ENCODE data around the gene SNPH. TPM values are rescaled to one million over a fixed set of nuclear protein-coding genes. Genes with fewer than 3 reads are reported as not detected.

SNPH gene
- total RNA-seq, 4 donors from 2014 or later, result 0.89 to 3.8 (median 2.5) TPM

DNA sequence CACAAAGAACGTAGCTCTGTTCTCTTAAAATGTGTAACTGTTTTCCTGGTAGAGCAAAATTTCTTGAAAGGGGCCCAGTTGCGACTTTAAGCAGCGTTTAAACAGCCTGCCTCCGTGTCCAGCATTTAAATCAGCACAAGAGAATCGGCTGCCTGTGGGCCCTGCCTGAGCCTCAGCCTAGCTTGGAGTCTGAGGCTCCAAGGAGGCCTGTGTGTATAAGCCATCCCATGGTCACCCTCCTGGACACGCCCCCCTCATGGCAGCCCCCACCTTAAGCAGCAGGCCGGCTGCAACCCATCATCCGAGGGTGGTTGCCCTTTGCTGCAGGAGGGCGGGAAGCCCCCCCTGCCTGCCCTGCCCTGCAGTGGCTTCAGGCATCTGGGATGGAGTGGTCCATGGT lies 44.0 kb downstream of the SNPH start:
- Histone ChIP-seq H3K36me3 (peaks cover 20% of the 10 kb centered on the region), H3K27me3 (no peaks in the 10 kb centered on the region), H3K27ac (no peak overlapping the region), H3K4me3 (no peak overlapping the region), H3K9me3 (no peaks in the 10 kb centered on the region), H3K4me1 (peaks cover 10% of the 10 kb centered on the region)
- WGBS, result 73% methylated on average over 5 of the region's 9 CpGs
- DNase-seq (ENCODE audit: low spot score in 2 of 2), result no peak
- TF ChIP-seq POLR2A (IDR thresholded peaks at IDR 0.05) (no peak), EP300 (IDR thresholded peaks at IDR 0.05) (no peak), POLR2AphosphoS5 (IDR thresholded peaks at IDR 0.05) (no peak)
- TF ChIP-seq, protein P1, sequence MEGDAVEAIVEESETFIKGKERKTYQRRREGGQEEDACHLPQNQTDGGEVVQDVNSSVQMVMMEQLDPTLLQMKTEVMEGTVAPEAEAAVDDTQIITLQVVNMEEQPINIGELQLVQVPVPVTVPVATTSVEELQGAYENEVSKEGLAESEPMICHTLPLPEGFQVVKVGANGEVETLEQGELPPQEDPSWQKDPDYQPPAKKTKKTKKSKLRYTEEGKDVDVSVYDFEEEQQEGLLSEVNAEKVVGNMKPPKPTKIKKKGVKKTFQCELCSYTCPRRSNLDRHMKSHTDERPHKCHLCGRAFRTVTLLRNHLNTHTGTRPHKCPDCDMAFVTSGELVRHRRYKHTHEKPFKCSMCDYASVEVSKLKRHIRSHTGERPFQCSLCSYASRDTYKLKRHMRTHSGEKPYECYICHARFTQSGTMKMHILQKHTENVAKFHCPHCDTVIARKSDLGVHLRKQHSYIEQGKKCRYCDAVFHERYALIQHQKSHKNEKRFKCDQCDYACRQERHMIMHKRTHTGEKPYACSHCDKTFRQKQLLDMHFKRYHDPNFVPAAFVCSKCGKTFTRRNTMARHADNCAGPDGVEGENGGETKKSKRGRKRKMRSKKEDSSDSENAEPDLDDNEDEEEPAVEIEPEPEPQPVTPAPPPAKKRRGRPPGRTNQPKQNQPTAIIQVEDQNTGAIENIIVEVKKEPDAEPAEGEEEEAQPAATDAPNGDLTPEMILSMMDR (IDR thresholded peaks at IDR 0.05), result no peak

DNA sequence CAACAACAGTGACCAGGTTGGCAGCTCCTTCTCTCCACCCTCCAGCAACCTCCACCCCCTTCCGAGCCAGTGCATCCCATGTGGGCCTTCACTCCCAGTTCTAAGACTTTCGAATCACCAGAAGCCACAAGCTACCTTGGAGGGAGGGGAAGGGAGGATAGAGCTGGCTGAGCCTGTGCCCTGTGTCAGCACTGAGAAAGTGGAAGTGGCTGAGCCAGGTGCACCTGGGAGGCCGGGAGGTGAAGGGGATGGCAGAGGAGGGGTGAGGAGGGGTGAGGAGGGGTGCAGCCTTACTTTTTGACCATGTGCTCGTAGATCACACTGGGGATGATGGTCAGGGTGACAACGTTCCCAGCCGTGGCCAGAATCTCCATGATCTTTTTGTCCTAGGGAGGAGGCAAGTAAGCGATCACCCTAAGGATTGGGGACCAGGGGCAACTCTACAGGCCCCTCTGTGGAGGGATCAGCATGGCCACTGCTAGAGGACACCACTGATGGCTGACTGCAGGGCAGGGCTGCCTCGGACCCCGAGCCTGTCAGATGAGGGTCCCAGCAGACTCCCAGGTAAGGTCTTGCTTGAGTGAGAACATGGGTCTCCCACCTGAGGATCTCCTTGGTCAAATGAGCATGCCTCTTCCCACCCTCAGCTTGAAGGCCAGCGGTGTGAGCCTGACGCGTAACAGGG lies 44.6 kb downstream of the SNPH start:
- 95% methylated on average over 9 of the region's 12 CpGs for WGBS
- peaks cover 17% of the 10 kb centered on the region for H3K36me3 ChIP-seq
- TF ChIP-seq, protein P1 (IDR thresholded peaks at IDR 0.05), result no peak
- no peak for TF ChIP-seq POLR2A (IDR thresholded peaks at IDR 0.05)
- no peak for TF ChIP-seq EP300 (IDR thresholded peaks at IDR 0.05)
- no peak for TF ChIP-seq POLR2AphosphoS5 (IDR thresholded peaks at IDR 0.05)

DNA sequence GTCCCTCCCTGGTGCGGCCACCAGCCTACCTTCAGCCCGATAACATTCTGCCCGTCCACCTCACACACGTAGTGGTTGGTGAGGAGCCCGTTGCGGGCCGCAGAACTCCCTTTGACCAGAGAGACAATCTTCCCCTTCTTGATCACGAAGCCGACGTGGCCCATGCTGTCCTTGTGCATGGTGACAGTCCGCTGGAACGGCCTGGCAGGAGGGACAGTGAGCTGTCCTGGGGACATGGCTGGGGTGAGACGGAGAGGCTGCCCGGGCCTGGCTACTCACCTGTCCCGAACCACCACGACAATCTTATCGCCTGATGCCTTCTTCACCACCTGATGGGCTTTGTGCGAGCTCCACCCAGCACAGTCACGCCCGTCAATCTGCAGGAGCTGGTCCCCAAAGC lies 46.2 kb downstream of the SNPH start:
- TF ChIP-seq EP300 (IDR thresholded peaks at IDR 0.05) (no peak), POLR2A (IDR thresholded peaks at IDR 0.05) (no peak)
- TF ChIP-seq, protein P1 (IDR thresholded peaks at IDR 0.05), result no peak
- H3K36me3 ChIP-seq, result peaks cover 10% of the 10 kb centered on the region
- no peaks in the 10 kb centered on the region for H3K27me3 ChIP-seq
- DNase-seq (ENCODE audit: low spot score in 2 of 2), result no peak
- H3K9me3 ChIP-seq, result no peaks in the 10 kb centered on the region
- H3K4me3 ChIP-seq, result no peak overlapping the region
- no peak overlapping the region for H3K27ac ChIP-seq
- WGBS, result over 99% methylated on average over 14 of the region's 20 CpGs
- H3K4me1 ChIP-seq, result peaks cover 10% of the 10 kb centered on the region

More for the DNA sequence above, 44.6 kb downstream of the SNPH start:
- peaks cover 10% of the 10 kb centered on the region for H3K4me1 ChIP-seq
- DNase-seq (ENCODE audit: low spot score in 2 of 2), result no peak
- no peak overlapping the region for H3K27ac ChIP-seq
- H3K27me3 ChIP-seq, result no peaks in the 10 kb centered on the region
- H3K4me3 ChIP-seq, result no peak overlapping the region
- H3K9me3 ChIP-seq, result no peaks in the 10 kb centered on the region

DNA sequence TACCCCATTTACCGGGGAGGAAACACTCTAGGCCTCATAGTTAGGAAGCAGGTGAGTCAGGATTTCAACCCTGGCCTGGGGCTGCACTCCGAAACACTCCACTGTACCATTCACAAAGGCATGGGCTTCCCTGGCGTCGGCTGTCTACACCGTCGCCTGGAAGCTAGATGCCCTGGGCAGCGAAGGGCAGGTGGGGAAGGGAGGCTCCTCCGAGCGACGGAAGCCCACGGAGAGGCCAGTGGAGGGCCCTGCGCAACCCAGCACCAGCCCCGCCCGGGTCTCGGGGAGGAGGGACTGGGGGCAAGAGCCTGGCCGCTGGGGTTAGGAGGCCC lies 46.8 kb downstream of the SNPH start:
- no peak overlapping the region for H3K4me3 ChIP-seq
- WGBS, result 77% methylated on average over 14 of the region's 16 CpGs
- TF ChIP-seq POLR2A (IDR thresholded peaks at IDR 0.05) (no peak), EP300 (IDR thresholded peaks at IDR 0.05) (no peak), POLR2AphosphoS5 (IDR thresholded peaks at IDR 0.05) (no peak)
- TF ChIP-seq, protein P1 (IDR thresholded peaks at IDR 0.05), result no peak
- DNase-seq (ENCODE audit: low spot score in 2 of 2), result no peak
- H3K27ac ChIP-seq, result no peak overlapping the region
- no peaks in the 10 kb centered on the region for H3K9me3 ChIP-seq
- H3K4me1 ChIP-seq, result peaks cover 10% of the 10 kb centered on the region
- H3K36me3 ChIP-seq, result peaks cover 9% of the 10 kb centered on the region
- no peaks in the 10 kb centered on the region for H3K27me3 ChIP-seq

DNA sequence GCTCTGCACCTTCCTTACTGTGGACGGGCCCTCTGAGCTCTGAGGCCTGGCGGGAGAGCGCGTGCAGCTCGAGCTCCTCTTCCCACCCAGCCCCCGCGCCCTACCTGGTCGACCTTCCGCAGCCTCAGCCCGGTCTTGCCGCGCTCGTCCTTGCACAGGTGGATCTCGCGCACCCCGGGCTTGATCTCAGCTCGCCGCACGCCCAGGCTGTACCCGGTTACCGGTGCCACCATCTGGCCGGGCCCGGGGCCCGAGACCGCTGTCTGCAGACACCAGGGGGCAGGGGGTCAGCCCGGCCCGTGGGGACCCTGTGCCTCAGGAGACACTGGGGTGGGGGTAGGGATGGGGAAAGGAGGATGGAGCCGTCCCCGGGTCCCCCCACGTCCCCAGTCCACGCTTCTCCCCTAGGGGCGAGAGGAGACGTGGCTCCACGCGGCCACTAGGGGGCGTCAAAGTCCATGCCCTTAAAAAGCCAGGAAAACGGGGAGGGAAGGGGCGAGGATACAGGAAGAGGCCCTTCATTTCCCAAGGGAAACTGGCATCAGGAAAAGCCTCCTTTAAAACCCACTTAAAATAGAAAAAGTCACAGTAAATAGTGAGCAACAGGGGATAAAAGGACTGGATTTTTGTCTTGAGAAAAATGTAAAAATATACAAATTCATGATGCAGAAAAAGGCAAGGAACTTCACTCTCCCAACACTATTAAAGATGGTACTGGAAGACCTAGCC lies 47.3 kb downstream of the SNPH start:
- DNase-seq (ENCODE audit: low spot score in 2 of 2), result peak in 1 of 2 donors; percentile 89
- 10% methylated on average over 12 of the region's 38 CpGs for WGBS
- Histone ChIP-seq H3K4me3 (no peak overlapping the region), H3K9me3 (no peaks in the 10 kb centered on the region), H3K27me3 (no peaks in the 10 kb centered on the region), H3K27ac (no peak overlapping the region), H3K4me1 (peaks cover 10% of the 10 kb centered on the region), H3K36me3 (peaks cover 9% of the 10 kb centered on the region)
- TF ChIP-seq POLR2AphosphoS5 (IDR thresholded peaks at IDR 0.05), result no peak
- TF ChIP-seq, protein P1 (IDR thresholded peaks at IDR 0.05), result peak; percentile 86 to 91
